ENCODE results near the gene KLC1. TPM values are rescaled to one million over a fixed set of nuclear protein-coding genes. Genes with fewer than 3 reads are reported as not detected.

Gene KLC1
- total and polyA plus RNA-seq, 4 donors, result 22.9 to 131 (median 46.0) TPM

DNA sequence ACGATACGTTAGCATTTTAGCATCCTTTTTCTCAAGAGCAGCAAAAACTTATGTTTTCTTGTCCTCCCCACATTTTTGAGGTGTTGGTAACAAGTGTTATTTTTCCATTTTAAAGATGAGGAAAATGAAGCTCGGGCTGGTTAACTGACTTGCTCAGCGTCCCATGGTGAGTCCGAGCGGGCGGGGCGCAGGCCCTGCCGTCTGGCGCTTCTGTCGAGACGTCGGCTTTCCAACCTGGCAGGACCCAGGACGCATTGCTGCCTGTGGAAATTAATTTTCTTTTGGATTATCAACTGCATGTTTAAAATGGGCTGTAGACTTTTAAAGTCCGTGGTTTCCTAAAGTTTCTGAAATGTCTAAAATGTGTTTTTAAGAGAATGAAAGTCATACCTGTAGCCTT, 55.9 kb downstream of the KLC1 start:
- H3K27me3 ChIP-seq (ENCODE audit: control insufficient read depth in 4 of 4, insufficient read depth in 4 of 4, low read length in 3 of 4), result no peaks in the 10 kb centered on the region
- no peak for DNase-seq (ENCODE audit: low spot score)
- H3K36me3 ChIP-seq (ENCODE audit: control insufficient read depth in 4 of 4, insufficient read depth in 3 of 4, low read depth in 1 of 4, low read length in 3 of 4), result peaks cover 8 to 56% (median 44%) of the 10 kb centered on the region in 4 donors

DNA sequence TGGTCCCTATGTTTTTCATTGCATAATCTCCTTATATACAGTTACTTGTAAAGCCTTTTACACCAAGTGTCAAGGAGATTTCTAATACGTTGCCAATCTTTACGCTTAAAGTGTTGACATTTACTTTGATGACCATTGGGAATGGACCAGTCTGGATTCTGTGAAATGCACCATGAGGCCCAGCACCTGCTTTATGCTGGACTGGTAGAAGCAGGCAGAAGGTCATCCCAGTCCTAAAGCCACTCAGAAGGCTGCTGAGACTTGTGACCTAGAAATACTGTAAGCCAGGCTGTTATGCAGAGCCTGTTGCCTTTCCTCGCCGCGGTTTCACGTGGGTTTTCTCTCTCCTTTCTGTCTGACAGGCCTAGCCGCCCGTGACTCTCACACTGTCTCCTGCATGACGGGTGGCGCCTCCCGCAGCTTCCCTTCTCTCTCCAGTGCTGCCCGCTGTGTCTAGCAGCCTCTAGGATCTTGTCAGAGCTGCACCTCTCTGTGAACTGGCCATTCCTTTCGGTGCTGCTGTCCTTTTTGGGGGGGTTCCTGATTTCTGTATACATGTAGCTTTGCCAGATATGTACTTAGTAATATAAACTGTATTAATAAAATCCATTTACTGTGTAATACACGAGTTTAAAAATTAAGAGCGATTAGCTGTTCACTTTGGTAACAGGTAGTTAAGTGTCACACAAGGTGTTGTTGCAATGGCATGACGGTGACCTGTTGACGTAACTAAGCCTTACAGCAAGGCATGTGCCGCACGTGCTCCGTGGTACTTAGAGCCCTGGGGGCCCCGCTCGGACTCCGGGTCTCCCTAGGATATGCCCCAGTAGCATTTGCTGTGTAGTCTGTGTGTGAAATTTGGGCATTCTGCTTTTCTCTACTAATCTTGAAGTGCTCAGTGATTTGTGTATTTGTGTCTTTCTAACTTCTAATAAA, 56.5 kb downstream of the KLC1 start:
- no peaks in the 10 kb centered on the region for H3K4me1 ChIP-seq (ENCODE audit: control insufficient read depth in 4 of 4, insufficient read depth in 4 of 4, low read length in 3 of 4)
- WGBS, result 94% methylated on average over 23 of the region's 23 CpGs
- DNase-seq (ENCODE audit: low spot score), result no peak
- H3K9ac ChIP-seq (ENCODE audit: low read depth in 1 of 2, low read length in 2 of 2), result no peak overlapping the region
- H3K27ac ChIP-seq (ENCODE audit: low read depth in 1 of 2, low read length in 2 of 2), result no peak overlapping the region
- no peaks in the 10 kb centered on the region for H3K9me3 ChIP-seq (ENCODE audit: control insufficient read depth in 4 of 4, low read length in 3 of 4)
- no peaks in the 10 kb centered on the region for H3K27me3 ChIP-seq (ENCODE audit: control insufficient read depth in 4 of 4, insufficient read depth in 4 of 4, low read length in 3 of 4)
- H3K36me3 ChIP-seq (ENCODE audit: control insufficient read depth in 4 of 4, insufficient read depth in 3 of 4, low read depth in 1 of 4, low read length in 3 of 4), result peaks cover 8 to 49% (median 39%) of the 10 kb centered on the region in 4 donors
- no peak overlapping the region for H3K4me3 ChIP-seq (ENCODE audit: low read depth in 1 of 3, low read length in 3 of 3)
- TF ChIP-seq, protein P1, sequence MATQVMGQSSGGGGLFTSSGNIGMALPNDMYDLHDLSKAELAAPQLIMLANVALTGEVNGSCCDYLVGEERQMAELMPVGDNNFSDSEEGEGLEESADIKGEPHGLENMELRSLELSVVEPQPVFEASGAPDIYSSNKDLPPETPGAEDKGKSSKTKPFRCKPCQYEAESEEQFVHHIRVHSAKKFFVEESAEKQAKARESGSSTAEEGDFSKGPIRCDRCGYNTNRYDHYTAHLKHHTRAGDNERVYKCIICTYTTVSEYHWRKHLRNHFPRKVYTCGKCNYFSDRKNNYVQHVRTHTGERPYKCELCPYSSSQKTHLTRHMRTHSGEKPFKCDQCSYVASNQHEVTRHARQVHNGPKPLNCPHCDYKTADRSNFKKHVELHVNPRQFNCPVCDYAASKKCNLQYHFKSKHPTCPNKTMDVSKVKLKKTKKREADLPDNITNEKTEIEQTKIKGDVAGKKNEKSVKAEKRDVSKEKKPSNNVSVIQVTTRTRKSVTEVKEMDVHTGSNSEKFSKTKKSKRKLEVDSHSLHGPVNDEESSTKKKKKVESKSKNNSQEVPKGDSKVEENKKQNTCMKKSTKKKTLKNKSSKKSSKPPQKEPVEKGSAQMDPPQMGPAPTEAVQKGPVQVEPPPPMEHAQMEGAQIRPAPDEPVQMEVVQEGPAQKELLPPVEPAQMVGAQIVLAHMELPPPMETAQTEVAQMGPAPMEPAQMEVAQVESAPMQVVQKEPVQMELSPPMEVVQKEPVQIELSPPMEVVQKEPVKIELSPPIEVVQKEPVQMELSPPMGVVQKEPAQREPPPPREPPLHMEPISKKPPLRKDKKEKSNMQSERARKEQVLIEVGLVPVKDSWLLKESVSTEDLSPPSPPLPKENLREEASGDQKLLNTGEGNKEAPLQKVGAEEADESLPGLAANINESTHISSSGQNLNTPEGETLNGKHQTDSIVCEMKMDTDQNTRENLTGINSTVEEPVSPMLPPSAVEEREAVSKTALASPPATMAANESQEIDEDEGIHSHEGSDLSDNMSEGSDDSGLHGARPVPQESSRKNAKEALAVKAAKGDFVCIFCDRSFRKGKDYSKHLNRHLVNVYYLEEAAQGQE (IDR thresholded peaks at IDR 0.05), result no peak
- no peak for TF ChIP-seq RXRA (IDR thresholded peaks at IDR 0.05)
- TF ChIP-seq FOXA1 (IDR thresholded peaks at IDR 0.05), result no peak
- TF ChIP-seq HNF4A (conservative IDR thresholded peaks at IDR 0.05), result no peak
- TF ChIP-seq, protein P2, sequence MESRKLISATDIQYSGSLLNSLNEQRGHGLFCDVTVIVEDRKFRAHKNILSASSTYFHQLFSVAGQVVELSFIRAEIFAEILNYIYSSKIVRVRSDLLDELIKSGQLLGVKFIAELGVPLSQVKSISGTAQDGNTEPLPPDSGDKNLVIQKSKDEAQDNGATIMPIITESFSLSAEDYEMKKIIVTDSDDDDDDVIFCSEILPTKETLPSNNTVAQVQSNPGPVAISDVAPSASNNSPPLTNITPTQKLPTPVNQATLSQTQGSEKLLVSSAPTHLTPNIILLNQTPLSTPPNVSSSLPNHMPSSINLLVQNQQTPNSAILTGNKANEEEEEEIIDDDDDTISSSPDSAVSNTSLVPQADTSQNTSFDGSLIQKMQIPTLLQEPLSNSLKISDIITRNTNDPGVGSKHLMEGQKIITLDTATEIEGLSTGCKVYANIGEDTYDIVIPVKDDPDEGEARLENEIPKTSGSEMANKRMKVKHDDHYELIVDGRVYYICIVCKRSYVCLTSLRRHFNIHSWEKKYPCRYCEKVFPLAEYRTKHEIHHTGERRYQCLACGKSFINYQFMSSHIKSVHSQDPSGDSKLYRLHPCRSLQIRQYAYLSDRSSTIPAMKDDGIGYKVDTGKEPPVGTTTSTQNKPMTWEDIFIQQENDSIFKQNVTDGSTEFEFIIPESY (IDR thresholded peaks at IDR 0.05), result no peak
- TF ChIP-seq, protein P3, sequence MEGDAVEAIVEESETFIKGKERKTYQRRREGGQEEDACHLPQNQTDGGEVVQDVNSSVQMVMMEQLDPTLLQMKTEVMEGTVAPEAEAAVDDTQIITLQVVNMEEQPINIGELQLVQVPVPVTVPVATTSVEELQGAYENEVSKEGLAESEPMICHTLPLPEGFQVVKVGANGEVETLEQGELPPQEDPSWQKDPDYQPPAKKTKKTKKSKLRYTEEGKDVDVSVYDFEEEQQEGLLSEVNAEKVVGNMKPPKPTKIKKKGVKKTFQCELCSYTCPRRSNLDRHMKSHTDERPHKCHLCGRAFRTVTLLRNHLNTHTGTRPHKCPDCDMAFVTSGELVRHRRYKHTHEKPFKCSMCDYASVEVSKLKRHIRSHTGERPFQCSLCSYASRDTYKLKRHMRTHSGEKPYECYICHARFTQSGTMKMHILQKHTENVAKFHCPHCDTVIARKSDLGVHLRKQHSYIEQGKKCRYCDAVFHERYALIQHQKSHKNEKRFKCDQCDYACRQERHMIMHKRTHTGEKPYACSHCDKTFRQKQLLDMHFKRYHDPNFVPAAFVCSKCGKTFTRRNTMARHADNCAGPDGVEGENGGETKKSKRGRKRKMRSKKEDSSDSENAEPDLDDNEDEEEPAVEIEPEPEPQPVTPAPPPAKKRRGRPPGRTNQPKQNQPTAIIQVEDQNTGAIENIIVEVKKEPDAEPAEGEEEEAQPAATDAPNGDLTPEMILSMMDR (IDR thresholded peaks at IDR 0.05; ENCODE audit: low read depth, low read length, missing input control), result no peak
- TF ChIP-seq, protein P4, sequence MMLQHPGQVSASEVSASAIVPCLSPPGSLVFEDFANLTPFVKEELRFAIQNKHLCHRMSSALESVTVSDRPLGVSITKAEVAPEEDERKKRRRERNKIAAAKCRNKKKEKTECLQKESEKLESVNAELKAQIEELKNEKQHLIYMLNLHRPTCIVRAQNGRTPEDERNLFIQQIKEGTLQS (IDR thresholded peaks at IDR 0.05), result no peak
- TF ChIP-seq HNF4G (IDR thresholded peaks at IDR 0.05), result no peak

More for the DNA sequence above, 55.9 kb downstream of the KLC1 start:
- no peak overlapping the region for H3K9ac ChIP-seq (ENCODE audit: low read depth in 1 of 2, low read length in 2 of 2)
- no peak overlapping the region for H3K27ac ChIP-seq (ENCODE audit: low read depth in 1 of 2, low read length in 2 of 2)
- H3K4me3 ChIP-seq (ENCODE audit: low read depth in 1 of 3, low read length in 3 of 3), result no peak overlapping the region
- no peaks in the 10 kb centered on the region for H3K4me1 ChIP-seq (ENCODE audit: control insufficient read depth in 4 of 4, insufficient read depth in 4 of 4, low read length in 3 of 4)
- H3K9me3 ChIP-seq (ENCODE audit: control insufficient read depth in 4 of 4, low read length in 3 of 4), result no peaks in the 10 kb centered on the region
- no peak for TF ChIP-seq FOXA2 (IDR thresholded peaks at IDR 0.05)
- TF ChIP-seq, protein P5, sequence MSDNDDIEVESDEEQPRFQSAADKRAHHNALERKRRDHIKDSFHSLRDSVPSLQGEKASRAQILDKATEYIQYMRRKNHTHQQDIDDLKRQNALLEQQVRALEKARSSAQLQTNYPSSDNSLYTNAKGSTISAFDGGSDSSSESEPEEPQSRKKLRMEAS (IDR thresholded peaks at IDR 0.05), result no peak
- no peak for TF ChIP-seq RXRA (IDR thresholded peaks at IDR 0.05)
- TF ChIP-seq HNF4G (IDR thresholded peaks at IDR 0.05), result no peak
- TF ChIP-seq EGR1 (IDR thresholded peaks at IDR 0.05; ENCODE audit: low read depth in 2 of 2), result no peak
- no peak for TF ChIP-seq FOXA1 (IDR thresholded peaks at IDR 0.05)
- TF ChIP-seq TAF1 (conservative IDR thresholded peaks at IDR 0.05), result no peak
- no peak for TF ChIP-seq NR2F2 (IDR thresholded peaks at IDR 0.05)
- TF ChIP-seq RAD21 (IDR thresholded peaks at IDR 0.05), result no peak
- TF ChIP-seq, protein P3 (IDR thresholded peaks at IDR 0.05; ENCODE audit: low read depth, low read length, missing input control), result no peak
- TF ChIP-seq YY1 (IDR thresholded peaks at IDR 0.05), result no peak
- no peak for TF ChIP-seq SP1 (IDR thresholded peaks at IDR 0.05)
- no peak for TF ChIP-seq GABPA (IDR thresholded peaks at IDR 0.05 in 1 of 2, conservative IDR thresholded peaks at IDR 0.05 in 1 of 2)
- TF ChIP-seq, protein P4 (IDR thresholded peaks at IDR 0.05), result no peak
- TF ChIP-seq, protein P2 (IDR thresholded peaks at IDR 0.05), result no peak
- TF ChIP-seq JUND (IDR thresholded peaks at IDR 0.05), result no peak
- 96% methylated on average over 15 of the region's 15 CpGs for WGBS

Data from liver (tissue), 9 donors.